ENCODE results near the gene HTRA3. TPM values are rescaled to one million over a fixed set of nuclear protein-coding genes. Genes with fewer than 3 reads are reported as not detected.

Gene HTRA3
- polyA plus RNA-seq, 1 donor from 2014 or later: not detected

- Histone ChIP-seq H3K27ac (ENCODE audit: low read length) (no peak overlapping the region), H3K79me2 (replicated peaks; ENCODE audit: insufficient read depth, low read length) (no peaks in the 10 kb centered on the region), H3K9me2 (ENCODE audit: insufficient read depth, low read length) (no peaks in the 10 kb centered on the region), H3K36me3 (ENCODE audit: insufficient read depth, low read length) (no peaks in the 10 kb centered on the region), H3K4me3 (ENCODE audit: low read length) (no peak overlapping the region), H3K9me3 (ENCODE audit: low read length) (no peaks in the 10 kb centered on the region), H3K27me3 (ENCODE audit: insufficient read depth, low read depth, low read length) (no peaks in the 10 kb centered on the region), H3K4me2 (ENCODE audit: low read length) (no peak overlapping the region), H4K20me1 (ENCODE audit: insufficient read depth) (no peaks in the 10 kb centered on the region), H3K9ac (ENCODE audit: low read length) (no peak overlapping the region), H2AFZ (ENCODE audit: low read depth, low read length) (no peak overlapping the region), H3F3A (ENCODE audit: insufficient read depth, low read length, poor library complexity, severe bottlenecking) (no peaks in the 10 kb centered on the region)
- TF ChIP-seq POLR2AphosphoS5 (IDR thresholded peaks at IDR 0.05) (no peak), RAD21 (conservative IDR thresholded peaks at IDR 0.05) (no peak), REST (IDR thresholded peaks at IDR 0.05; ENCODE audit: borderline replicate concordance) (no peak), TAF1 (IDR thresholded peaks at IDR 0.05; ENCODE audit: low read depth) (no peak), MXI1 (conservative IDR thresholded peaks at IDR 0.05; ENCODE audit: poor library complexity, severe bottlenecking) (no peak), EZH2 (IDR thresholded peaks at IDR 0.05; ENCODE audit: borderline replicate concordance, insufficient read depth, low read length, poor library complexity, severe bottlenecking) (no peak), EP300 (conservative IDR thresholded peaks at IDR 0.05; ENCODE audit: poor library complexity, severe bottlenecking) (no peak)
Observed at GRCh38 chr4:8294775-8295174, 25.2 kb downstream of the HTRA3 start.

DNA sequence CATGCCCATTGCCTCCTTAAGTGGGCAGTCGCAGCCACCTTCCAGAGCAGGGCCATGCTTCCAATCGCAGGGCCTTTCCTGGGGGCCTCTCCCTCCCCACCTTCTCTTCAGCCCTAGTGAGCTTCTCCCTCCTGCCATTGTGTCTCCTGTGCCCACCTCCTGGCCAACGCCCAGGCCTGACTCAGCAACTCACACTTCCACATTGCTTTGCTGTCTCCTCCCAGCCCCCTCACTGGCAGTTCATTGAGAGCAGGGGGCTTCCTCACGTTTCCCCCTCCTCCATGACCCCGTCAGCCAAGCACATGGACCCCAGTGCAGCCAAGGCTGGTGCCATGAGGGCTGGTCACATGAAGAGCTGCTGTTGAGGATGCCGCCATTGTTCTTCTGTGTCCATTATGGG lies 25.9 kb downstream of the HTRA3 start:
- Histone ChIP-seq H3K9ac (ENCODE audit: low read length) (no peak overlapping the region), H3K9me3 (ENCODE audit: low read length) (no peaks in the 10 kb centered on the region), H3K27me3 (ENCODE audit: insufficient read depth, low read depth, low read length) (no peaks in the 10 kb centered on the region), H3K4me3 (ENCODE audit: low read length) (no peak overlapping the region), H3K9me2 (ENCODE audit: insufficient read depth, low read length) (no peaks in the 10 kb centered on the region), H3K36me3 (ENCODE audit: insufficient read depth, low read length) (no peaks in the 10 kb centered on the region), H2AFZ (ENCODE audit: low read depth, low read length) (no peak overlapping the region), H4K20me1 (ENCODE audit: insufficient read depth) (no peaks in the 10 kb centered on the region), H3K79me2 (replicated peaks; ENCODE audit: insufficient read depth, low read length) (no peaks in the 10 kb centered on the region), H3F3A (ENCODE audit: insufficient read depth, low read length, poor library complexity, severe bottlenecking) (no peaks in the 10 kb centered on the region), H3K4me2 (ENCODE audit: low read length) (no peak overlapping the region), H3K27ac (ENCODE audit: low read length) (no peak overlapping the region)
- TF ChIP-seq MXI1 (conservative IDR thresholded peaks at IDR 0.05; ENCODE audit: poor library complexity, severe bottlenecking): no peak
- no peak for TF ChIP-seq REST (IDR thresholded peaks at IDR 0.05; ENCODE audit: borderline replicate concordance)
- no peak for TF ChIP-seq RAD21 (conservative IDR thresholded peaks at IDR 0.05)
- no peak for TF ChIP-seq CTCF (IDR thresholded peaks at IDR 0.05; ENCODE audit: poor library complexity, severe bottlenecking)
- no peak for TF ChIP-seq TAF1 (IDR thresholded peaks at IDR 0.05; ENCODE audit: low read depth)
- no peak for TF ChIP-seq POLR2AphosphoS5 (IDR thresholded peaks at IDR 0.05)
- no peak for TF ChIP-seq SMC3 (conservative IDR thresholded peaks at IDR 0.05; ENCODE audit: poor library complexity)
- no peak for TF ChIP-seq EZH2 (IDR thresholded peaks at IDR 0.05; ENCODE audit: borderline replicate concordance, insufficient read depth, low read length, poor library complexity, severe bottlenecking)
- no peak for TF ChIP-seq EP300 (conservative IDR thresholded peaks at IDR 0.05; ENCODE audit: poor library complexity, severe bottlenecking)

All from neural cell (in vitro differentiated cells).